ENCODE data around the gene RASAL2. TPM values are rescaled to one million over a fixed set of nuclear protein-coding genes. Genes with fewer than 3 reads are reported as not detected.

The RASAL2 gene
- total RNA-seq, 3 donors from 2014 or later (not counting 1 experiment from before 2014, with no cell fraction given): 0.16 to 0.23 TPM; not detected in 1

GRCh38 chr1:178504286-178504685 is 410.4 kb downstream of the RASAL2 start:
- Histone ChIP-seq H3K36me3 (ENCODE audit: control insufficient read depth, insufficient read depth, low read length) (no peaks in the 10 kb centered on the region), H3K4me3 (ENCODE audit: low read length) (no peak overlapping the region), H3K27ac (ENCODE audit: low read length) (no peak overlapping the region), H3K9me3 (ENCODE audit: control insufficient read depth, insufficient read depth, low read length) (no peaks in the 10 kb centered on the region), H3K27me3 (ENCODE audit: control insufficient read depth, insufficient read depth, low read length) (no peaks in the 10 kb centered on the region), H3K4me1 (ENCODE audit: control insufficient read depth, insufficient read depth, low read length) (no peaks in the 10 kb centered on the region)
- no peaks in the 10 kb centered on the region for H3K36me3 Mint-ChIP-seq
- TF ChIP-seq CTCF (IDR thresholded peaks at IDR 0.05): no peak
- no peak overlapping the region for H3K27ac Mint-ChIP-seq
- ATAC-seq: no peak
- no peak for DNase-seq
- intact Hi-C loops (cut with micrococcal nuclease): no loop called here
- WGBS (ENCODE audit: insufficient coverage): 91% methylated on average over 4 of the region's 4 CpGs
- H3K4me3 Mint-ChIP-seq: no peak overlapping the region
- no peaks in the 10 kb centered on the region for H3K9me3 Mint-ChIP-seq
- H3K4me1 Mint-ChIP-seq: peaks cover 0 to 5% of the 10 kb centered on the region in 2 donors
- H3K27me3 Mint-ChIP-seq (ENCODE audit: low read depth in 2 of 2): peaks cover 3 to 8% of the 10 kb centered on the region in 2 donors

GRCh38 chr1:178506177-178506576 is 412.3 kb downstream of the RASAL2 start:
- no peak overlapping the region for H3K27ac Mint-ChIP-seq
- WGBS (ENCODE audit: insufficient coverage): 98% methylated on average over 5 of the region's 6 CpGs
- TF ChIP-seq CTCF (IDR thresholded peaks at IDR 0.05): no peak

GRCh38 chr1:178506669-178507068 is 412.8 kb downstream of the RASAL2 start:
- no peak overlapping the region for H3K4me3 ChIP-seq (ENCODE audit: low read length)
- no peaks in the 10 kb centered on the region for H3K4me1 ChIP-seq (ENCODE audit: control insufficient read depth, insufficient read depth, low read length)
- Mint-ChIP-seq H3K4me1 (peaks cover 0 to 2% of the 10 kb centered on the region in 2 donors), H3K9me3 (no peaks in the 10 kb centered on the region), H3K36me3 (no peaks in the 10 kb centered on the region), H3K27ac (no peak overlapping the region), H3K27me3 (ENCODE audit: low read depth in 2 of 2) (peaks cover under 1 to 6% of the 10 kb centered on the region in 2 donors), H3K4me3 (no peak overlapping the region)
- TF ChIP-seq CTCF (IDR thresholded peaks at IDR 0.05): no peak
- DNase-seq: no peak
- no peaks in the 10 kb centered on the region for H3K27me3 ChIP-seq (ENCODE audit: control insufficient read depth, insufficient read depth, low read length)
- no peaks in the 10 kb centered on the region for H3K9me3 ChIP-seq (ENCODE audit: control insufficient read depth, insufficient read depth, low read length)
- no peak for ATAC-seq
- no peaks in the 10 kb centered on the region for H3K36me3 ChIP-seq (ENCODE audit: control insufficient read depth, insufficient read depth, low read length)
- H3K27ac ChIP-seq (ENCODE audit: low read length): no peak overlapping the region
- intact Hi-C loops (cut with micrococcal nuclease): no loop called here
- WGBS (ENCODE audit: insufficient coverage): 77% methylated on average over 6 of the region's 6 CpGs

More at GRCh38 chr1:178506177-178506576, 412.3 kb downstream of the RASAL2 start:
- H3K4me3 ChIP-seq (ENCODE audit: low read length): no peak overlapping the region
- no peaks in the 10 kb centered on the region for H3K27me3 ChIP-seq (ENCODE audit: control insufficient read depth, insufficient read depth, low read length)
- no peak overlapping the region for H3K27ac ChIP-seq (ENCODE audit: low read length)
- ATAC-seq: no peak
- intact Hi-C loops (cut with micrococcal nuclease): no loop called here
- no peak for DNase-seq
- no peaks in the 10 kb centered on the region for H3K36me3 ChIP-seq (ENCODE audit: control insufficient read depth, insufficient read depth, low read length)
- H3K27me3 Mint-ChIP-seq (ENCODE audit: low read depth in 2 of 2): peaks cover 3 to 8% of the 10 kb centered on the region in 2 donors
- H3K9me3 Mint-ChIP-seq: no peaks in the 10 kb centered on the region
- no peaks in the 10 kb centered on the region for H3K9me3 ChIP-seq (ENCODE audit: control insufficient read depth, insufficient read depth, low read length)
- no peaks in the 10 kb centered on the region for H3K4me1 ChIP-seq (ENCODE audit: control insufficient read depth, insufficient read depth, low read length)
- no peak overlapping the region for H3K4me3 Mint-ChIP-seq
- no peaks in the 10 kb centered on the region for H3K36me3 Mint-ChIP-seq
- H3K4me1 Mint-ChIP-seq: peaks cover 0 to 5% of the 10 kb centered on the region in 2 donors

GRCh38 chr1:178509414-178510007 is 415.6 kb downstream of the RASAL2 start:
- ATAC-seq (no peak), DNase-seq (no peak)
- no peak overlapping the region for H3K27ac ChIP-seq (ENCODE audit: low read length)
- no peaks in the 10 kb centered on the region for H3K4me1 ChIP-seq (ENCODE audit: control insufficient read depth, insufficient read depth, low read length)
- Mint-ChIP-seq H3K36me3 (no peaks in the 10 kb centered on the region), H3K9me3 (no peaks in the 10 kb centered on the region), H3K4me3 (no peak overlapping the region), H3K27me3 (ENCODE audit: low read depth in 2 of 2) (peaks cover 0 to 3% of the 10 kb centered on the region in 2 donors), H3K4me1 (no peaks in the 10 kb centered on the region), H3K27ac (no peak overlapping the region)
- H3K36me3 ChIP-seq (ENCODE audit: control insufficient read depth, insufficient read depth, low read length): no peaks in the 10 kb centered on the region
- no peak overlapping the region for H3K4me3 ChIP-seq (ENCODE audit: low read length)
- 85% methylated on average over 4 of the region's 5 CpGs for WGBS (ENCODE audit: insufficient coverage)
- no peaks in the 10 kb centered on the region for H3K9me3 ChIP-seq (ENCODE audit: control insufficient read depth, insufficient read depth, low read length)
- TF ChIP-seq CTCF (IDR thresholded peaks at IDR 0.05): no peak
- intact Hi-C loops (cut with micrococcal nuclease): no loop called here
- H3K27me3 ChIP-seq (ENCODE audit: control insufficient read depth, insufficient read depth, low read length): no peaks in the 10 kb centered on the region

Data from natural killer cell (primary cell).